Ishikawa (cell line): ENCODE measurements around the gene WDR62.
A peak's percentile ranks its signal among the peaks of the same experiment; 100 is the strongest.

ENCODE experiments used
- CEBPB ChIP-seq: IDR thresholded peaks from 2 replicates; pipeline ENCODE4 v1.6.1; 2012
- CREB1 ChIP-seq: IDR thresholded peaks from 2 replicates; pipeline ENCODE4 v1.6.1; 2012; ENCODE audit warnings: low read depth
- EGR1 ChIP-seq: IDR thresholded peaks from 2 replicates; pipeline ENCODE4 v1.6.1; 2012
- EP300 ChIP-seq: IDR thresholded peaks from 2 replicates; pipeline ENCODE4 v1.6.1; 2012; ENCODE audit warnings: borderline replicate concordance
- FOXM1 ChIP-seq: IDR thresholded peaks from 2 replicates; pipeline ENCODE4 v1.6.1; 2012; ENCODE audit warnings: low read depth, borderline replicate concordance
- NFIC ChIP-seq: IDR thresholded peaks from 2 replicates; pipeline ENCODE4 v1.6.1; 2012
- RAD21 ChIP-seq: IDR thresholded peaks from 2 replicates; pipeline ENCODE4 v1.6.1; 2012; ENCODE audit warnings: low read depth
- TAF1 ChIP-seq: IDR thresholded peaks from 2 replicates; pipeline ENCODE4 v1.6.1; 2012; ENCODE audit warnings: low read depth, mild to moderate bottlenecking
- TCF12 ChIP-seq: IDR thresholded peaks from 2 replicates; pipeline ENCODE4 v1.6.1; 2012; ENCODE audit warnings: low read depth
- TEAD4 ChIP-seq: IDR thresholded peaks from 2 replicates; pipeline ENCODE4 v1.6.1; 2012
- USF1 ChIP-seq: IDR thresholded peaks from 2 replicates; pipeline ENCODE4 v1.6.1; 2012
- YY1 ChIP-seq: IDR thresholded peaks from 2 replicates; pipeline ENCODE4 v1.6.1; 2012; ENCODE audit warnings: low read depth
- ZBTB7A ChIP-seq: IDR thresholded peaks from 2 replicates; pipeline ENCODE4 v1.6.1; 2012; ENCODE audit warnings: low read depth
- TF ChIP-seq, protein P1 (sequence below): IDR thresholded peaks from 2 replicates; pipeline ENCODE4 v1.6.1; 2012; ENCODE audit warnings: low read depth, mild to moderate bottlenecking
- TF ChIP-seq, protein P2 (sequence below): IDR thresholded peaks from 2 replicates; pipeline ENCODE4 v1.6.1; 2012

WDR62 gene

DNA sequence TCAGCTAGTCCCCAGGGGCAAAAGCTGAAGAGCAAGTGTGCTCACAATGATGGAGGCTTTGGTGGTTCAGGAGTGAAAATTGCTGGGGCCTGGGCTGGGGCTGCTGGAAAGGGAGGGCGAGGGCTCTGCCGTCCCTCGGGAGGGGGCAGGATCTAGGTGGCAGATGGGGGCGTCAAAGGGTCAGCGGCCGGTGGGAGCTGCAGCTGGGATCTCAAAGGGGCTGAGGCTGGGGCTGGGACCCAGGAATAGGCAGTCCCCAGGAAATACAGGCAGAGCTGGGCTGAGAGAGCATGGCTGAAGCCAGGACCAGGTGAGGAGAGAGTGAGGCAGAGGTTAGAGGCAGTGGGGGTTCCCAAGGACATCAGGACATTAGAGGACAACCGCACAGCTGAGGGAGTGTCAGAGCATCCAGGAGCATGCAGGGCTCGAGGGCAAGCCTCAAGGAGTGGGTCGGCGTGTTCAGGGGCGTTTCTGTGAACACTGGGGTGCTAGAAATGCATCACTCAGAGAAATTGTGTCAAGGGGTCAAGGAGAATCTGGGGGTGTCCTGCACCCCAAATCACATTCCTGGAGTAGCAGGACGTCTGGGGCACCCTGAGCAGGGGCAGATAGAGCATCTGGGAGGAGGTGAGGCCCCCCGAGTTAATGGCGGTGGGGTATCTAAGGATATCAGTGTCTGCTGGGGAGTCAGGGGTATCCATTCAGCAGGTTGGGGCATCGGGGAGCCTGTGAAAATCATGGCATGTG, 44.9 kb upstream of the WDR62 start:
- TF ChIP-seq EGR1 (no peak), NFIC (no peak), TCF12 (no peak), EP300 (no peak), RAD21 (no peak), TEAD4 (no peak), USF1 (no peak), CEBPB (no peak), FOXM1 (no peak), TAF1 (no peak), ZBTB7A (no peak), CREB1 (no peak)
- TF ChIP-seq, protein P1, sequence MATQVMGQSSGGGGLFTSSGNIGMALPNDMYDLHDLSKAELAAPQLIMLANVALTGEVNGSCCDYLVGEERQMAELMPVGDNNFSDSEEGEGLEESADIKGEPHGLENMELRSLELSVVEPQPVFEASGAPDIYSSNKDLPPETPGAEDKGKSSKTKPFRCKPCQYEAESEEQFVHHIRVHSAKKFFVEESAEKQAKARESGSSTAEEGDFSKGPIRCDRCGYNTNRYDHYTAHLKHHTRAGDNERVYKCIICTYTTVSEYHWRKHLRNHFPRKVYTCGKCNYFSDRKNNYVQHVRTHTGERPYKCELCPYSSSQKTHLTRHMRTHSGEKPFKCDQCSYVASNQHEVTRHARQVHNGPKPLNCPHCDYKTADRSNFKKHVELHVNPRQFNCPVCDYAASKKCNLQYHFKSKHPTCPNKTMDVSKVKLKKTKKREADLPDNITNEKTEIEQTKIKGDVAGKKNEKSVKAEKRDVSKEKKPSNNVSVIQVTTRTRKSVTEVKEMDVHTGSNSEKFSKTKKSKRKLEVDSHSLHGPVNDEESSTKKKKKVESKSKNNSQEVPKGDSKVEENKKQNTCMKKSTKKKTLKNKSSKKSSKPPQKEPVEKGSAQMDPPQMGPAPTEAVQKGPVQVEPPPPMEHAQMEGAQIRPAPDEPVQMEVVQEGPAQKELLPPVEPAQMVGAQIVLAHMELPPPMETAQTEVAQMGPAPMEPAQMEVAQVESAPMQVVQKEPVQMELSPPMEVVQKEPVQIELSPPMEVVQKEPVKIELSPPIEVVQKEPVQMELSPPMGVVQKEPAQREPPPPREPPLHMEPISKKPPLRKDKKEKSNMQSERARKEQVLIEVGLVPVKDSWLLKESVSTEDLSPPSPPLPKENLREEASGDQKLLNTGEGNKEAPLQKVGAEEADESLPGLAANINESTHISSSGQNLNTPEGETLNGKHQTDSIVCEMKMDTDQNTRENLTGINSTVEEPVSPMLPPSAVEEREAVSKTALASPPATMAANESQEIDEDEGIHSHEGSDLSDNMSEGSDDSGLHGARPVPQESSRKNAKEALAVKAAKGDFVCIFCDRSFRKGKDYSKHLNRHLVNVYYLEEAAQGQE, result no peak
- TF ChIP-seq, protein P2, sequence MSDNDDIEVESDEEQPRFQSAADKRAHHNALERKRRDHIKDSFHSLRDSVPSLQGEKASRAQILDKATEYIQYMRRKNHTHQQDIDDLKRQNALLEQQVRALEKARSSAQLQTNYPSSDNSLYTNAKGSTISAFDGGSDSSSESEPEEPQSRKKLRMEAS, result no peak

DNA sequence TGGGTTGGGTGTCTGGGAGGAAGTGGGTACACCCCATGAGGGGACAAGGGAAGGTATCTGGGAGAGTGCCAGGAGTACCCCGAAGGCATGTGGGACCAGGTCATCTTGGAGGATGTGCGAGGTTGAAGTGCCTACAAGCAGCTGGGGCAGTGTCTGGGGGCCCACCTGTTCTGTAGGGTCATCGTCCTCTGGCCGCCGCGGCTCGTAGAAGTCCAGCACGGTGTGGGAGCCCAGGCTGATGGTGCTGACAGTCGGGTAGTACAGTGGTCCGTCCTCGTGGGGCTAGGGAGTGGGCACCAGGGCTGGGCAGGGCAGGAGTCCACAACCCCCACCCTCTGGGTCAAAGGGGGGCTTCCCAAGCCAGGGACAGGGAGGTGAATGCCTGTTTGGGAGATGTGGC, 44.3 kb upstream of the WDR62 start:
- no peak for TF ChIP-seq RAD21
- no peak for TF ChIP-seq TAF1
- TF ChIP-seq USF1, result no peak
- no peak for TF ChIP-seq CEBPB

DNA sequence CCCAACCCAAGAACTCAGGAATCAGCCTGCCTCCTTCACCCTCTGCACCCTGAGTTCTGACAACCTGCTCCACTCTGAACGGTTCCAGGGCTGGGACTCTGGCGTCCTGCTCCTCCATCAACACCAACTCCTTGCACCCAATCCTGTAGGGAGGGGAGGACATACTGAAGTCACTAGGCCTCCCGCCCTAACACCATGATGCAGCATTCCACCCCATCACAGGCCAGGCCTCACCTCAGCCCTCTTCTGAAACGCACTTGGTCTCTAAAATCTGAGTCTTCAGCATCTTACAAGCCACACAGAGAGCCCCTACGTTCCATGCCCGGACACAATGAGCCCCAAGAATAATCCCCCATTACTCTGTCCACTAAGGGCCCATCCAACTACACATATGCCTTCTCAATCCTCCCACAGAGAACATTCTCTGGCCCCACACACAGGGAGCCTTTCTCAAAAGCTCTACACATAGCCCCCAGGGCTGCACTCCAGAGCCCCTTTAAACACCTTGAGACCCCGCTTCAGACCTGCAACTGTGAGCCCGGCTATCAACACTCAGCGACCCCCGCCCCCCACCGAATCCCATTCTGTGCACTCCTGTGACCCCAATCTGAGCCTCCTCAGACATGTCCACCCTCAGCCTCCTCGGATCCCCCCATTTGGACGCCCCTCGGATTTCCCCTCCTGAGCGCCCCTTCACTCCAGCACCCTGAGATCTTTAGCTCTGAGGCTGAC, 41.3 kb upstream of the WDR62 start:
- TF ChIP-seq, protein P1, result no peak
- TF ChIP-seq ZBTB7A (0 out of 2 replicates have a peak, but pooled peaks have one; percentile 54), RAD21 (no peak), NFIC (no peak)

DNA sequence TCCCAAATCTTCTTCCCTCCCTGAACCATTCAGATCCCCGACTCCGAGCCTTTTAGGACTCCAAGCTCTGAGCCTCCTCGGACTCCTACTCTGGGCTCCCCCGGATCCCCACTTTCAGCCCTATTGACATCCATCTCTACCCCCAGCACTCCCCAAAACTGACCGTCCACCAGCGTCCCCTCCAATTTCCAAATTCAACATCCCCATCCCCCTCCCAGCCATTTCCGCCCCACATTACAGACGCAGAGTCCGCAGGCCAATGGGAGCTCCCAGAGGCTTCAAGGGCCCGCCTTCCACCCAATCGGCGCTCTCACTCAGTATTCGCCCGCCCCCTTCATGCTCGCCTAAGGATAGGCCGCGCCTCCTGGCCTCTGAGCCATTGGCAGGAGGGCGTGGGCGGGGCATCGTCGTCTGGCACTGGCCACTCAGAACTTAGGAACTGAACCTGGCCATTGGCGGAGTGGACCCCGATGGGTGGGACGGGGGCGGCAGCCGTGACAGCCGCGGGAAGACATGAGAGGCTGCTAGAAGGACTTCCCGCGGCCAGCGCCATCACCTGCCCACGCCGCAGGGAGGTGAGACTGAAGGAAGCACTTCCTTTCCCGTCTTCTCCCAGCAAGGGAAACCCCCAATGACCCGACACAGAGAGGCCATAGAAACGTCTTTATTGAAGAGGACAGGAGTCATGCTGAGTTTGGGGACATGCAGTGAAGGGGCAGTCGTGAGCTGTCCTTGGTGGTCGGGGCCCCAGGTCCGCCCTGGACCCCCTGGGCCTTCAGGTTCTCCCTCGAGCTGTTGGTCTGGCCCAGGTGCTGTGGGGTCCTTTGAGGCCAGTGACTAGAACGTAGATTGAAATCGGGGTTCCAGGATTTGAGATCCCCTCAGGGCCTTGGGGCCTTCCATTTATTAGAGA, 40.4 kb upstream of the WDR62 start, which contains the start of gene ALKBH6:
Gene ALKBH6, minus strand, starts transcription at position 202 of the 913 bp plus-strand sequence. CDS start 816 bp downstream, outside the sequence.
- TF ChIP-seq TAF1 (peak; percentile 66; the same call in 1 of the 2 replicates), YY1 (peak; percentile 79), EGR1 (peak; percentile 60), ZBTB7A (no peak), CEBPB (no peak), USF1 (0 out of 2 replicates have a peak, but pooled peaks have one; percentile 30), CREB1 (peak; percentile 79)
- TF ChIP-seq, protein P2, result peak; percentile 81
- TF ChIP-seq, protein P1, result peak; percentile 61; the same call in 1 of the 2 replicates
